ENCODE results near the gene BSCL2.
"Not testable (repeated sequence)": the region's sequence is repeated elsewhere in the genome, so short reads cannot be mapped to it uniquely, and the experiment has no call there.

The BSCL2 gene

GRCh38 chr11:62687508-62688396 is 19.5 kb downstream of the BSCL2 start:
- no peak for DNase-seq (ENCODE audit: low read depth)

- no peak for DNase-seq (ENCODE audit: low read depth)
These were observed 24.7 kb downstream of the BSCL2 start for GRCh38 chr11:62682518-62682917.

- DNase-seq (ENCODE audit: low read depth) = no peak
These were observed 26.4 kb downstream of the BSCL2 start for GRCh38 chr11:62680825-62681240.

GRCh38 chr11:62678770-62679696 is 28.2 kb downstream of the BSCL2 start, which contains the start of gene UBXN1:
Gene UBXN1, minus strand, starts transcription at chr11:62679073. Its CDS starts 150 bp downstream, at chr11:62678923.
- DNase-seq (ENCODE audit: low read depth) = peak; percentile 69

GRCh38 chr11:62678433-62678769 is 28.8 kb downstream of the BSCL2 start:
- no peak for DNase-seq (ENCODE audit: low read depth)

- no peak for DNase-seq (ENCODE audit: low read depth)
These were observed 29.5 kb downstream of the BSCL2 start for GRCh38 chr11:62677714-62678113.

GRCh38 chr11:62677156-62677555 is 30.1 kb downstream of the BSCL2 start:
- no peak for DNase-seq (ENCODE audit: low read depth)

- no peak for DNase-seq (ENCODE audit: low read depth)
These were observed 30.5 kb downstream of the BSCL2 start for GRCh38 chr11:62676698-62677097.

GRCh38 chr11:62675415-62675814 is 31.8 kb downstream of the BSCL2 start:
- not testable (repeated sequence) for DNase-seq (ENCODE audit: low read depth)

GRCh38 chr11:62673196-62673525 is 34.1 kb downstream of the BSCL2 start:
- DNase-seq (ENCODE audit: low read depth) = no peak

- peak; percentile 83 for DNase-seq (ENCODE audit: low read depth)
These were observed 35.4 kb downstream of the BSCL2 start, which contains the start of the genes LBHD1 and UQCC3 for GRCh38 chr11:62671608-62672389. Gene LBHD1, minus strand, starts transcription at chr11:62672267. Its CDS starts 2,236 bp downstream, at chr11:62670031. Gene UQCC3, plus strand, starts transcription at chr11:62671673. Its CDS starts 73 bp downstream, at chr11:62671746.

- no peak for DNase-seq (ENCODE audit: low read depth)
These were observed 36.0 kb downstream of the BSCL2 start for GRCh38 chr11:62671236-62671607.

GRCh38 chr11:62669420-62670161 is 37.6 kb downstream of the BSCL2 start:
- DNase-seq (ENCODE audit: low read depth) = no peak

GRCh38 chr11:62667460-62667859 is 39.8 kb downstream of the BSCL2 start:
- no peak for DNase-seq (ENCODE audit: low read depth)

GRCh38 chr11:62666259-62666926 is 40.8 kb downstream of the BSCL2 start:
- DNase-seq (ENCODE audit: low read depth) = no peak

- peak; percentile 52 for DNase-seq (ENCODE audit: low read depth)
These were observed 41.5 kb downstream of the BSCL2 start for GRCh38 chr11:62665599-62666258.

- DNase-seq (ENCODE audit: low read depth) = peak; percentile 87
These were observed 42.1 kb downstream of the BSCL2 start, which contains the start of the genes C11orf98 and CSKMT for GRCh38 chr11:62665075-62665598. Gene C11orf98, minus strand, starts transcription at chr11:62665210. Its CDS starts 41 bp downstream, at chr11:62665169. Gene CSKMT, plus strand, starts transcription at chr11:62665312. Its CDS starts 568 bp downstream, at chr11:62665880.

GRCh38 chr11:62664405-62665074 is 42.7 kb downstream of the BSCL2 start:
- DNase-seq (ENCODE audit: low read depth) = peak; percentile 47

Measured in CMK (cell line).